ENCODE data around the gene GMPPA.

GRCh38 chr2:219538956-219539788 is 40.5 kb downstream of the GMPPA start:
- TF ChIP-seq POLR2A (IDR thresholded peaks at IDR 0.05) (no peak), CTCF (IDR thresholded peaks at IDR 0.05) (no peak)
